WI38 (cell line): Measurements from ENCODE around the gene TOMM7.

Source experiments
- H3K4me3 ChIP-seq: 2 replicates; pipeline ENCODE4 v1.5.1; 2011; ENCODE audit warnings: low read depth, mild to moderate bottlenecking, control low read depth, low read length
- TF ChIP-seq, protein P1 (sequence below): IDR thresholded peaks from 2 replicates; pipeline ENCODE4 v1.5.1; 2012; ENCODE audit warnings: low read depth, mild to moderate bottlenecking, control low read depth, low read length

The TOMM7 gene

DNA sequence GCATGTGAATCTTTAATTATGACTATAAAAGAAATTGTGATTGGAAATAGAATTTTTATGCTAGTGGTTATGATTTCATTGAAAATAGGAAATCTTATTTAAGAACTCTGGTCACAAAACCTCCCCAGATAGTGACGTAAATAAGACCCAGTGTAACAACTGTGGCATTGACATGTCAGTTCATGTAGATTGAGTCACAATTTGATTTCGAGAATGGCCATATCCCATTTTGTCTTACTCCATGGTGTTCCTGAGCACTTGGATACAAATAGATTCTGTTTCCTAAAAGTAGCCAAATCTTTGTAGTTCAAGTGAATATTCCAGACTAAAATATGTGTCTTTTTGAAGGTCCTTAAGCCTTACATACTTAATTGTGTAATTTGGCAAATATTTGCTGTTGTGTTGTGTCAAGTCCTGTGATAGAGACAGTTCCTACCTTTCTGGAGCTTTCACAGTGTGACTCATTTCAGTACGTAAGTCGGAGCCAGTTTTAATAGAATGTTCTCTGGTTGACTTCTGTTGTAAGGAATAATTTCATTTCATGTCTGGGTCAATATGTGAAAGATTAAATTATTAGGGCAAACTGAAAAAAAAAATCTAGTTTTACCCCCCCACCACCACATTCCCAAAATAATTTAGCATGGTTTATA lies 37.1 kb upstream of the TOMM7 start:
- TF ChIP-seq, protein P1, sequence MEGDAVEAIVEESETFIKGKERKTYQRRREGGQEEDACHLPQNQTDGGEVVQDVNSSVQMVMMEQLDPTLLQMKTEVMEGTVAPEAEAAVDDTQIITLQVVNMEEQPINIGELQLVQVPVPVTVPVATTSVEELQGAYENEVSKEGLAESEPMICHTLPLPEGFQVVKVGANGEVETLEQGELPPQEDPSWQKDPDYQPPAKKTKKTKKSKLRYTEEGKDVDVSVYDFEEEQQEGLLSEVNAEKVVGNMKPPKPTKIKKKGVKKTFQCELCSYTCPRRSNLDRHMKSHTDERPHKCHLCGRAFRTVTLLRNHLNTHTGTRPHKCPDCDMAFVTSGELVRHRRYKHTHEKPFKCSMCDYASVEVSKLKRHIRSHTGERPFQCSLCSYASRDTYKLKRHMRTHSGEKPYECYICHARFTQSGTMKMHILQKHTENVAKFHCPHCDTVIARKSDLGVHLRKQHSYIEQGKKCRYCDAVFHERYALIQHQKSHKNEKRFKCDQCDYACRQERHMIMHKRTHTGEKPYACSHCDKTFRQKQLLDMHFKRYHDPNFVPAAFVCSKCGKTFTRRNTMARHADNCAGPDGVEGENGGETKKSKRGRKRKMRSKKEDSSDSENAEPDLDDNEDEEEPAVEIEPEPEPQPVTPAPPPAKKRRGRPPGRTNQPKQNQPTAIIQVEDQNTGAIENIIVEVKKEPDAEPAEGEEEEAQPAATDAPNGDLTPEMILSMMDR, result no peak
- H3K4me3 ChIP-seq, result no peak overlapping the region

DNA sequence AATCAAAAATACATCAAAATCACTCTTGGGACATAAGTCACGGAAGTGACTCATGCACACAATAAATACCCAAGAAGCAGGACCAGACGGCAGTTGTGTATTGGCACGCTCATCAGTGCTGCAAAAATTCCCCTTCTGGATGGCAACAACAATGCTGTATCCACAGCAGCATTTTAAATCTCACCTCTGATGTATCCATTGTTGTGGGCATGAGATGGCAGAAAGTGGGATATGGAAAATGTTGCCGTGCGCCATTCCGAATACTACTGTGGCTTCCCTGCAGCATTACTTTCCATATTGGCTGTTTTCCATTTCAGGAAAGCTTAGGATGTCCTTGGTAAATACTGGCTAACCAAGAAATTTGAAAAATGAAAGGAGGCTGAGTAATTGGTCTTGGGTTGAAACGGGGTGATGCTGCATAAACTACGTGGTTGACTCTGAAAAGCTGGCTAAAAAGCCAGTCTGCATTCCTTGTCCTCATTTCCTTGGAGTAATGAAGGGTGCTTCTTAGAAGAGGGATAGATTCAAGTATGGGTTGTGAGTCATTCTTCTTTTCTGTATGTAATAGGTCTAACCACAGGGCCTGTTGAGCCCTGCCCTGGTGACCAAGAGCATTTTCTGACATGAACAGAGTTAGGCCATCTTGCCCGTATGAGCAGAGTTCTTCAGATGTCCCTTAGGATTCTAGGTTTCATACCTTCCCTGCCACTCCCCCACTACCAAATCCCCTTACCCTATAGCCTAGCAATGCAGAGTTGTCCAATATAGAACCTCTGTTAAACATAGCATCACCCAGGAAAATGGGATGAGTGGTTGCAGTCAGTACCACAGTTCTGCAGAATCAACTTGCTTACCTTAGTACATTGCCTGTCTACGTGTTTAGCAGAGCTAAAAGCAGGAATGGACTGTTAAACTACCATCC lies 36.3 kb upstream of the TOMM7 start:
- TF ChIP-seq, protein P1, result no peak
- no peak overlapping the region for H3K4me3 ChIP-seq

DNA sequence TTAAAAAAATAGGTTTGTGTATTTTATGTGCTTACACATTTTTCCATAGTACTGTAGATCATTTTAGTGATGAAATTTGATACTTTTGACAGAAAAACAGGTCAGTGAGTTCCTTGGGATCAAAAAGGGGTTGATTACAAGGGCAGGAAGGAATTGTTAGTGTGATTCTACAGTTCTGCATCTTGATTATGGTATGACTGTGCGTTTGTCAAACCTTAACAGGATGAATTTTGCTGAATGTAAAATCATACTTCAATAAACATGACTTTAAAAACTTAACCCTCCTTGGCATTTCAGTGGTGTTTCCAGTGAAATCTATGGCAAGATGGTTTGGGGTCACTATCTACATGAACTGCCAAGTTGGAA lies 35.6 kb upstream of the TOMM7 start:
- TF ChIP-seq, protein P1, result no peak

DNA sequence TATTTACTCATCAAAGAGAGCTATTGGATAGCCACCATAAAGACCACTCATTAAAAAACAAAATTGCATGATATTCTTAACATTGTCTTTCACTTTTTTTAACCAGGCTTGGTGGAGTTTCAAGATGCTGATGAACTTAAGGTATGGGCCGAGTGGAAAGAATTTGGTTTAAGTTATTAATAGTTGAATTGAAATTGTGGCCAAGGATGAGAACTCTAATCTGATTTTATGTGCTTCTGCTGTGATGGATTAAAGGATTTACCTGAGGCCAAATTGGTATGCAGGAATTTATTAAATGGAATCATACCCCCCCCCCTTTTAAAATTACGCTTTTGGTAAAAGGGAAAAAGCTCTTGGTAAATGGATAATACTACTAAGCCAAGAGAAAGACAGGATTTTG lies 33.8 kb upstream of the TOMM7 start:
- H3K4me3 ChIP-seq, result peak overlapping the region; percentile 86
- TF ChIP-seq, protein P1, result no peak

More for the DNA sequence above, 35.6 kb upstream of the TOMM7 start:
- no peak overlapping the region for H3K4me3 ChIP-seq

DNA sequence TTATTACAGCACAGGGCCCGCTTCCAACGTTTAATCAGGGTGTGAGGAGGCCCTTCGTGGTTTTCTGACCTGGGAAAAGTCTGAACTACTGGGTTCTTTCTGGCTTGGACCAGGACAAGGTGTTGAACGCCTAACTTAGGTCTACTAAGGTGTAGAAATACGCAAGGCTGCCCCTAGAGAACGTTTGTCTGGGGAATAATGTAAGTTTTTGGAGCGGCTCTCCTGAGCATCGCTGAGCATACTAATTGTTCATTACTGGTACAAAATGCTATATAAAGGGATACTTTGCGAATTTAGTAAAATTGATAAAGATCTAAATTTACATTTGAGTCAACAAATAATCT lies 32.4 kb upstream of the TOMM7 start:
- peak overlapping the region; percentile 86 for H3K4me3 ChIP-seq
- TF ChIP-seq, protein P1, result no peak

DNA sequence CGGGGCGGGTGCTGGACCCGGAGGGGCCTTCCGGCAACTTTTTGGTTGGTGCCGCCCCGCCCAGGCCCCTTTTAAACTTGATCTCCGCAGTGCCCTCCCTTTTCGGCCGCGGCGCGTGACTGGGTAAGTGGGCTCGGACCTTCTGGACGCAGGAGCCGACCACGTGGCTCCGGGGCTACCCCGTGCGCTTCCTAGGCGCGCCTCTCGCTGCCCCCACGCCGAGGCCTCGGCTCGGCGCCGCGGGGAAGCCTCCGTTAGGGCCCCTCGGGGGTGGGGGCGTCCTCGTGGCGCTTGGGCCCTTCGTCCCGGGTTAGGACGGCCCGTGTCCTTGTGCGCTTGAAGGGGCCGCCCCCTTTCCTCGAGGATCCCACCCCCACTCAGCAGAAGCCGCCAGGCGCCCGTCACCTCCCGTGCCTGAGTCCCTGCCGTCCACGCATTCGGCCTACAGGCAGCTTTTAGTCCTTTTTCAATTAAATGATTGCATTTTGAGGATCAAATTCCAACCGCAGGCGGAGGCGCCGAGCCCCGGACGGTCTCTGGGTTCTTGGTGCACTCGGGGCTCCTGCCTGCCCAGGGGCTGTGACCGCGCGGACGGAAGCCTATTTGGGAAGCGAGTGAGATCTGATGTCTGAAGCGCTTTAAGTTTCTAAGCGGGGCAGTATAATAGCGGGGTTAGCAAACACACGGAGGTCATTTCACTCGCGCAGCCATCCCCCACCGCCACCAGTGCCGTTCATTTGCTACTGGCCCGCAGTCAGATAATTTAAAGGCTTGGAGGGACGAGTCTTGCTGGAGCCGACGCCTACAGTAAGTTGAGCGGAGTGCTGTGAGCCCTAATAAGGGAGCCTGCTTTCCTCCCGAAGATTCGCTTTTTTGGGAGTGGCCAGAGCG lies 31.8 kb upstream of the TOMM7 start:
- H3K4me3 ChIP-seq, result peak overlapping the region; percentile 86
- TF ChIP-seq, protein P1, result peak; percentile 36; the same call in 1 of the 2 replicates
